IgD-negative memory B cell (primary cell): ENCODE data around the gene SH3PXD2A. TPM values are rescaled to one million over a fixed set of nuclear protein-coding genes. Genes with fewer than 3 reads are reported as not detected.
"Not testable (repeated sequence)": the region's sequence is repeated elsewhere in the genome, so short reads cannot be mapped to it uniquely, and the experiment has no call there.

Source experiments
- H3K27ac Mint-ChIP-seq, 3 donors: one replicate each; pipeline ENCODE4 v1.8.0; 2020 to 2022; ENCODE audit warnings: mild to moderate bottlenecking in 3 of 3, mixed read lengths in 3 of 3, moderate library complexity in 1 of 3
- H3K27me3 Mint-ChIP-seq: one replicate; pipeline ENCODE4 v1.8.0; 2021; ENCODE audit warnings: mixed read lengths
- H3K36me3 Mint-ChIP-seq: one replicate; pipeline ENCODE4 v1.8.0; 2020; ENCODE audit warnings: mild to moderate bottlenecking, mixed read lengths
- H3K4me1 Mint-ChIP-seq, 3 donors: one replicate each; pipeline ENCODE4 v1.8.0; 2020 to 2022; ENCODE audit warnings: mixed read lengths in 3 of 3, mild to moderate bottlenecking in 1 of 3
- H3K4me3 Mint-ChIP-seq, 4 donors: one replicate each; pipeline ENCODE4 v1.8.0; 2020 to 2022; ENCODE audit warnings: mild to moderate bottlenecking in 4 of 4, mixed read lengths in 4 of 4, moderate library complexity in 3 of 4
- H3K9me3 Mint-ChIP-seq, 3 donors: one replicate each; pipeline ENCODE4 v1.8.0; 2020 to 2021; ENCODE audit warnings: mixed read lengths in 3 of 3, mild to moderate bottlenecking in 1 of 3
- polyA plus RNA-seq: library from polyadenylated mRNA; unstranded; fragments of 300-500 nt; fragmentation: Illumina TruSeq; gene quantifications from one replicate; pipeline ENCODE4 v1.2.3, GENCODE V29; 2021

The SH3PXD2A gene
- polyA plus RNA-seq, 1 donor from 2014 or later, result 1.2 TPM

- Mint-ChIP-seq H3K4me3 (peak overlapping the region in 2 of 4 donors; percentile 56 to 76), H3K36me3 (peaks cover 1% of the 10 kb centered on the region), H3K27ac (peak overlapping the region in 1 of 3 donors; percentile 58), H3K27me3 (no peaks in the 10 kb centered on the region), H3K4me1 (peaks cover 5 to 8% (median 6%) of the 10 kb centered on the region in 3 donors), H3K9me3 (no peaks in the 10 kb centered on the region)
Observed at GRCh38 chr10:103663236-103663635, 192.1 kb downstream of the SH3PXD2A start.

- H3K36me3 Mint-ChIP-seq, H3K4me1 Mint-ChIP-seq, H3K9me3 Mint-ChIP-seq, H3K27me3 Mint-ChIP-seq: not testable (repeated sequence)
- peak overlapping the region in 1 of 4 donors; percentile 76 for H3K4me3 Mint-ChIP-seq
- H3K27ac Mint-ChIP-seq, result peak overlapping the region in 1 of 3 donors; percentile 58
Observed at GRCh38 chr10:103662704-103663103, 192.7 kb downstream of the SH3PXD2A start.

GRCh38 chr10:103661198-103661950 is 194.0 kb downstream of the SH3PXD2A start:
- Mint-ChIP-seq H3K27me3 (no peaks in the 10 kb centered on the region), H3K4me3 (peak overlapping the region; percentile 74 to 87 (median 82)), H3K36me3 (peaks cover 6% of the 10 kb centered on the region), H3K27ac (peak overlapping the region; percentile 16 to 93 (median 42)), H3K4me1 (peaks cover 5 to 9% (median 6%) of the 10 kb centered on the region in 3 donors), H3K9me3 (peaks cover 0 to 6% (median 1%) of the 10 kb centered on the region in 3 donors)

GRCh38 chr10:103660364-103661197 is 194.8 kb downstream of the SH3PXD2A start:
- Mint-ChIP-seq H3K9me3 (peaks cover 1 to 6% (median 2%) of the 10 kb centered on the region in 3 donors), H3K27me3 (no peaks in the 10 kb centered on the region), H3K4me3 (peak overlapping the region; percentile 80 to 92 (median 86)), H3K27ac (peak overlapping the region in 2 of 3 donors; percentile 73 to 81), H3K4me1 (peaks cover 3 to 6% (median 5%) of the 10 kb centered on the region in 3 donors), H3K36me3 (peaks cover 4% of the 10 kb centered on the region)

- peaks cover 4% of the 10 kb centered on the region for H3K36me3 Mint-ChIP-seq
- peak overlapping the region; percentile 18 to 82 (median 81) for H3K27ac Mint-ChIP-seq
- H3K4me3 Mint-ChIP-seq, result peak overlapping the region; percentile 80 to 92 (median 86)
- H3K27me3 Mint-ChIP-seq, result no peaks in the 10 kb centered on the region
- H3K4me1 Mint-ChIP-seq, result peaks cover 3 to 6% (median 5%) of the 10 kb centered on the region in 3 donors
- peaks cover 1 to 6% (median 2%) of the 10 kb centered on the region in 3 donors for H3K9me3 Mint-ChIP-seq
Observed at GRCh38 chr10:103659674-103660363, 195.6 kb downstream of the SH3PXD2A start.

- peaks cover 2 to 6% (median 3%) of the 10 kb centered on the region in 3 donors for H3K4me1 Mint-ChIP-seq
- H3K27me3 Mint-ChIP-seq, result no peaks in the 10 kb centered on the region
- H3K9me3 Mint-ChIP-seq, result peaks cover 1 to 6% (median 2%) of the 10 kb centered on the region in 3 donors
- peaks cover 4% of the 10 kb centered on the region for H3K36me3 Mint-ChIP-seq
- peak overlapping the region in 1 of 3 donors; percentile 91 for H3K27ac Mint-ChIP-seq
- peak overlapping the region in 1 of 4 donors; percentile 63 for H3K4me3 Mint-ChIP-seq
Observed at GRCh38 chr10:103658049-103658577, 197.3 kb downstream of the SH3PXD2A start.

GRCh38 chr10:103657061-103657591 is 198.2 kb downstream of the SH3PXD2A start:
- no peaks in the 10 kb centered on the region for H3K27me3 Mint-ChIP-seq
- H3K4me1 Mint-ChIP-seq, result peaks cover 0 to 6% (median 3%) of the 10 kb centered on the region in 3 donors
- H3K4me3 Mint-ChIP-seq, result peak overlapping the region in 1 of 4 donors; percentile 63
- peak overlapping the region in 1 of 3 donors; percentile 79 for H3K27ac Mint-ChIP-seq
- H3K9me3 Mint-ChIP-seq, result peaks cover 1 to 6% (median 2%) of the 10 kb centered on the region in 3 donors
- H3K36me3 Mint-ChIP-seq, result peaks cover 4% of the 10 kb centered on the region

GRCh38 chr10:103654925-103655324 is 200.5 kb downstream of the SH3PXD2A start:
- H3K4me1 Mint-ChIP-seq, result peaks cover 0 to 7% (median 6%) of the 10 kb centered on the region in 3 donors
- H3K27ac Mint-ChIP-seq, result peak overlapping the region in 1 of 3 donors; percentile 7
- no peak overlapping the region for H3K4me3 Mint-ChIP-seq
- peaks cover 6% of the 10 kb centered on the region for H3K36me3 Mint-ChIP-seq
- H3K9me3 Mint-ChIP-seq, result peaks cover 1 to 6% (median 2%) of the 10 kb centered on the region in 3 donors
- no peaks in the 10 kb centered on the region for H3K27me3 Mint-ChIP-seq

GRCh38 chr10:103653581-103654037 is 201.8 kb downstream of the SH3PXD2A start:
- Mint-ChIP-seq H3K4me3 (no peak overlapping the region), H3K9me3 (peaks cover 1 to 6% (median 2%) of the 10 kb centered on the region in 3 donors), H3K27ac (no peak overlapping the region), H3K27me3 (no peaks in the 10 kb centered on the region), H3K4me1 (peaks cover 0 to 5% (median 4%) of the 10 kb centered on the region in 3 donors), H3K36me3 (peaks cover 6% of the 10 kb centered on the region)

GRCh38 chr10:103652599-103653281 is 202.6 kb downstream of the SH3PXD2A start:
- Mint-ChIP-seq H3K27ac (peak overlapping the region in 1 of 3 donors; percentile 61), H3K36me3 (peaks cover 7% of the 10 kb centered on the region), H3K27me3 (no peaks in the 10 kb centered on the region), H3K9me3 (peaks cover 1 to 6% (median 2%) of the 10 kb centered on the region in 3 donors), H3K4me1 (peaks cover 0 to 4% (median 2%) of the 10 kb centered on the region in 3 donors), H3K4me3 (no peak overlapping the region)

GRCh38 chr10:103651783-103652476 is 203.4 kb downstream of the SH3PXD2A start:
- no peak overlapping the region for H3K4me3 Mint-ChIP-seq
- H3K27me3 Mint-ChIP-seq, result no peaks in the 10 kb centered on the region
- no peak overlapping the region for H3K27ac Mint-ChIP-seq
- H3K9me3 Mint-ChIP-seq, result peaks cover 0 to 2% (median 0%) of the 10 kb centered on the region in 3 donors
- peaks cover 0 to 4% (median 2%) of the 10 kb centered on the region in 3 donors for H3K4me1 Mint-ChIP-seq
- H3K36me3 Mint-ChIP-seq, result peaks cover 3% of the 10 kb centered on the region

GRCh38 chr10:103651333-103651732 is 204.0 kb downstream of the SH3PXD2A start:
- Mint-ChIP-seq H3K9me3 (peaks cover 0 to 2% (median 0%) of the 10 kb centered on the region in 3 donors), H3K36me3 (peaks cover 3% of the 10 kb centered on the region), H3K4me3 (no peak overlapping the region), H3K4me1 (peaks cover 0 to 4% (median 2%) of the 10 kb centered on the region in 3 donors), H3K27me3 (no peaks in the 10 kb centered on the region), H3K27ac (no peak overlapping the region)
